ENCODE results near the gene SLC36A4.
"Not testable (repeated sequence)": the region's sequence is repeated elsewhere in the genome, so short reads cannot be mapped to it uniquely, and the experiment has no call there.

SLC36A4 gene

GRCh38 chr11:93197380-93198214 is at the start of gene SLC36A4:
Gene SLC36A4, minus strand, starts transcription at chr11:93197991. Its CDS starts 159 bp downstream, at chr11:93197832.
- Histone ChIP-seq H3K27me3 (ENCODE audit: insufficient read depth, low read length) (peaks cover 31% of the 10 kb centered on the region), H3K79me2 (ENCODE audit: control insufficient read depth, insufficient read depth, low read length, unreplicated experiment) (peaks cover 36% of the 10 kb centered on the region), H3K27ac (ENCODE audit: low read depth, low read length) (peak within 1 kb of the TSS; percentile 92), H3K36me3 (ENCODE audit: insufficient read depth, low read length) (no peaks in the 10 kb centered on the region), H3K4me1 (ENCODE audit: control insufficient read depth, insufficient read depth, low read length, unreplicated experiment) (peaks cover 3% of the 10 kb centered on the region), H2AFZ (ENCODE audit: low read length, unreplicated experiment) (peak within 1 kb of the TSS; percentile 100), H3K4me3 (ENCODE audit: low read depth, low read length) (peak within 1 kb of the TSS; percentile 92)

- H3K27me3 ChIP-seq (ENCODE audit: insufficient read depth, low read length) = peaks cover 29% of the 10 kb centered on the region
- not testable (repeated sequence) for H3K36me3 ChIP-seq (ENCODE audit: insufficient read depth, low read length); H3K79me2 ChIP-seq (ENCODE audit: control insufficient read depth, insufficient read depth, low read length, unreplicated experiment); H3K4me1 ChIP-seq (ENCODE audit: control insufficient read depth, insufficient read depth, low read length, unreplicated experiment); H2AFZ ChIP-seq (ENCODE audit: low read length, unreplicated experiment); H3K27ac ChIP-seq (ENCODE audit: low read depth, low read length); H3K4me3 ChIP-seq (ENCODE audit: low read depth, low read length)
Observed at GRCh38 chr11:93246790-93247189, 49.0 kb upstream of the SLC36A4 start.

GRCh38 chr11:93244018-93244417 is 46.2 kb upstream of the SLC36A4 start:
- Histone ChIP-seq H3K36me3 (ENCODE audit: insufficient read depth, low read length) (no peaks in the 10 kb centered on the region), H3K4me3 (ENCODE audit: low read depth, low read length) (no peak overlapping the region), H3K27me3 (ENCODE audit: insufficient read depth, low read length) (peaks cover 21% of the 10 kb centered on the region), H3K79me2 (ENCODE audit: control insufficient read depth, insufficient read depth, low read length, unreplicated experiment) (no peaks in the 10 kb centered on the region), H3K4me1 (ENCODE audit: control insufficient read depth, insufficient read depth, low read length, unreplicated experiment) (no peaks in the 10 kb centered on the region), H2AFZ (ENCODE audit: low read length, unreplicated experiment) (no peak overlapping the region), H3K27ac (ENCODE audit: low read depth, low read length) (no peak overlapping the region)

- no peaks in the 10 kb centered on the region for H3K79me2 ChIP-seq (ENCODE audit: control insufficient read depth, insufficient read depth, low read length, unreplicated experiment)
- H2AFZ ChIP-seq (ENCODE audit: low read length, unreplicated experiment) = no peak overlapping the region
- no peaks in the 10 kb centered on the region for H3K36me3 ChIP-seq (ENCODE audit: insufficient read depth, low read length)
- no peak overlapping the region for H3K4me3 ChIP-seq (ENCODE audit: low read depth, low read length)
- H3K4me1 ChIP-seq (ENCODE audit: control insufficient read depth, insufficient read depth, low read length, unreplicated experiment) = no peaks in the 10 kb centered on the region
- H3K27me3 ChIP-seq (ENCODE audit: insufficient read depth, low read length) = peaks cover 58% of the 10 kb centered on the region
- no peak overlapping the region for H3K27ac ChIP-seq (ENCODE audit: low read depth, low read length)
Observed at GRCh38 chr11:93239966-93240365, 42.2 kb upstream of the SLC36A4 start.

GRCh38 chr11:93238956-93239355 is 41.2 kb upstream of the SLC36A4 start:
- H3K36me3 ChIP-seq (ENCODE audit: insufficient read depth, low read length) = no peaks in the 10 kb centered on the region
- H3K4me3 ChIP-seq (ENCODE audit: low read depth, low read length) = no peak overlapping the region
- H3K27ac ChIP-seq (ENCODE audit: low read depth, low read length) = no peak overlapping the region
- no peaks in the 10 kb centered on the region for H3K79me2 ChIP-seq (ENCODE audit: control insufficient read depth, insufficient read depth, low read length, unreplicated experiment)
- no peaks in the 10 kb centered on the region for H3K4me1 ChIP-seq (ENCODE audit: control insufficient read depth, insufficient read depth, low read length, unreplicated experiment)
- H2AFZ ChIP-seq (ENCODE audit: low read length, unreplicated experiment) = no peak overlapping the region
- H3K27me3 ChIP-seq (ENCODE audit: insufficient read depth, low read length) = peaks cover 56% of the 10 kb centered on the region

GRCh38 chr11:93236741-93237675 is 39.2 kb upstream of the SLC36A4 start:
- H3K4me3 ChIP-seq (ENCODE audit: low read depth, low read length) = no peak overlapping the region
- no peak overlapping the region for H2AFZ ChIP-seq (ENCODE audit: low read length, unreplicated experiment)
- no peak overlapping the region for H3K27ac ChIP-seq (ENCODE audit: low read depth, low read length)
- H3K4me1 ChIP-seq (ENCODE audit: control insufficient read depth, insufficient read depth, low read length, unreplicated experiment) = no peaks in the 10 kb centered on the region
- peaks cover 63% of the 10 kb centered on the region for H3K27me3 ChIP-seq (ENCODE audit: insufficient read depth, low read length)
- H3K79me2 ChIP-seq (ENCODE audit: control insufficient read depth, insufficient read depth, low read length, unreplicated experiment) = no peaks in the 10 kb centered on the region
- H3K36me3 ChIP-seq (ENCODE audit: insufficient read depth, low read length) = no peaks in the 10 kb centered on the region

- H3K27ac ChIP-seq (ENCODE audit: low read depth, low read length) = no peak overlapping the region
Observed at GRCh38 chr11:93234602-93235207, 36.9 kb upstream of the SLC36A4 start.

GRCh38 chr11:93229876-93230275 is 32.1 kb upstream of the SLC36A4 start:
- Histone ChIP-seq H3K27me3 (ENCODE audit: insufficient read depth, low read length) (peaks cover 20% of the 10 kb centered on the region), H2AFZ (ENCODE audit: low read length, unreplicated experiment) (no peak overlapping the region), H3K36me3 (ENCODE audit: insufficient read depth, low read length) (no peaks in the 10 kb centered on the region), H3K4me3 (ENCODE audit: low read depth, low read length) (no peak overlapping the region), H3K27ac (ENCODE audit: low read depth, low read length) (no peak overlapping the region), H3K4me1 (ENCODE audit: control insufficient read depth, insufficient read depth, low read length, unreplicated experiment) (no peaks in the 10 kb centered on the region), H3K79me2 (ENCODE audit: control insufficient read depth, insufficient read depth, low read length, unreplicated experiment) (no peaks in the 10 kb centered on the region)

More at GRCh38 chr11:93234602-93235207, 36.9 kb upstream of the SLC36A4 start:
- Histone ChIP-seq H3K36me3 (ENCODE audit: insufficient read depth, low read length) (no peaks in the 10 kb centered on the region), H2AFZ (ENCODE audit: low read length, unreplicated experiment) (no peak overlapping the region), H3K4me3 (ENCODE audit: low read depth, low read length) (no peak overlapping the region), H3K79me2 (ENCODE audit: control insufficient read depth, insufficient read depth, low read length, unreplicated experiment) (no peaks in the 10 kb centered on the region), H3K27me3 (ENCODE audit: insufficient read depth, low read length) (peaks cover 63% of the 10 kb centered on the region), H3K4me1 (ENCODE audit: control insufficient read depth, insufficient read depth, low read length, unreplicated experiment) (no peaks in the 10 kb centered on the region)

GRCh38 chr11:93225662-93226061 is 27.9 kb upstream of the SLC36A4 start:
- Histone ChIP-seq H3K4me3 (ENCODE audit: low read depth, low read length) (no peak overlapping the region), H3K27me3 (ENCODE audit: insufficient read depth, low read length) (peaks cover 22% of the 10 kb centered on the region; the same call in 1 of the 2 replicates), H3K4me1 (ENCODE audit: control insufficient read depth, insufficient read depth, low read length, unreplicated experiment) (no peaks in the 10 kb centered on the region), H2AFZ (ENCODE audit: low read length, unreplicated experiment) (no peak overlapping the region), H3K79me2 (ENCODE audit: control insufficient read depth, insufficient read depth, low read length, unreplicated experiment) (no peaks in the 10 kb centered on the region), H3K36me3 (ENCODE audit: insufficient read depth, low read length) (no peaks in the 10 kb centered on the region), H3K27ac (ENCODE audit: low read depth, low read length) (no peak overlapping the region)

GRCh38 chr11:93221539-93221938 is 23.7 kb upstream of the SLC36A4 start:
- Histone ChIP-seq H3K27ac (ENCODE audit: low read depth, low read length) (no peak overlapping the region), H3K4me3 (ENCODE audit: low read depth, low read length) (no peak overlapping the region), H3K27me3 (ENCODE audit: insufficient read depth, low read length) (peaks cover 54% of the 10 kb centered on the region), H2AFZ (ENCODE audit: low read length, unreplicated experiment) (no peak overlapping the region), H3K79me2 (ENCODE audit: control insufficient read depth, insufficient read depth, low read length, unreplicated experiment) (no peaks in the 10 kb centered on the region), H3K36me3 (ENCODE audit: insufficient read depth, low read length) (no peaks in the 10 kb centered on the region), H3K4me1 (ENCODE audit: control insufficient read depth, insufficient read depth, low read length, unreplicated experiment) (no peaks in the 10 kb centered on the region)
